Activated CD8-positive, alpha-beta memory T cell treated with anti-CD3 and anti-CD28 coated beads for 24 hours (primary cell): Measurements from ENCODE around the gene CLMN.

ENCODE experiments used
- DNase-seq: peaks from one replicate; pipeline ENCODE4 v3.0.0-alpha.2; 2020

CLMN gene

GRCh38 chr14:95319312-95320077 is at the start of gene CLMN:
Gene CLMN, minus strand, starts transcription at chr14:95319908. Its CDS starts 116 bp downstream, at chr14:95319792.
- DNase-seq, result peak; percentile 71

GRCh38 chr14:95365401-95365800 is 45.7 kb upstream of the CLMN start:
- no peak for DNase-seq

GRCh38 chr14:95364481-95365209 is 44.9 kb upstream of the CLMN start:
- peak; percentile 28 for DNase-seq

GRCh38 chr14:95363468-95363954 is 43.8 kb upstream of the CLMN start:
- DNase-seq, result peak; percentile 38

- no peak for DNase-seq
Observed at GRCh38 chr14:95362138-95362494, 42.4 kb upstream of the CLMN start.

GRCh38 chr14:95361373-95362137 is 41.8 kb upstream of the CLMN start:
- DNase-seq, result peak; percentile 67

GRCh38 chr14:95360828-95361227 is 41.1 kb upstream of the CLMN start:
- DNase-seq, result no peak

GRCh38 chr14:95359994-95360826 is 40.5 kb upstream of the CLMN start:
- no peak for DNase-seq

GRCh38 chr14:95356245-95356869 is 36.6 kb upstream of the CLMN start:
- DNase-seq, result peak; percentile 7

GRCh38 chr14:95355422-95355821 is 35.7 kb upstream of the CLMN start:
- DNase-seq, result no peak

GRCh38 chr14:95354834-95355233 is 35.1 kb upstream of the CLMN start:
- no peak for DNase-seq

GRCh38 chr14:95353664-95354063 is 34.0 kb upstream of the CLMN start:
- no peak for DNase-seq

- DNase-seq, result no peak
Observed at GRCh38 chr14:95353007-95353406, 33.3 kb upstream of the CLMN start.

- DNase-seq, result peak; percentile 4
Observed at GRCh38 chr14:95352481-95352880, 32.8 kb upstream of the CLMN start.

- DNase-seq, result no peak
Observed at GRCh38 chr14:95349241-95349640, 29.5 kb upstream of the CLMN start.

- no peak for DNase-seq
Observed at GRCh38 chr14:95348395-95349080, 28.8 kb upstream of the CLMN start.

GRCh38 chr14:95346820-95347219 is 27.1 kb upstream of the CLMN start:
- no peak for DNase-seq

GRCh38 chr14:95346266-95346665 is 26.6 kb upstream of the CLMN start:
- DNase-seq, result no peak

GRCh38 chr14:95345032-95345431 is 25.3 kb upstream of the CLMN start:
- no peak for DNase-seq

- DNase-seq, result no peak
Observed at GRCh38 chr14:95344536-95344935, 24.8 kb upstream of the CLMN start.

- DNase-seq, result no peak
Observed at GRCh38 chr14:95341564-95341963, 21.9 kb upstream of the CLMN start.
